HUES48 (cell line): ENCODE results near the gene IL1R2.

ENCODE experiments used
- H3K27ac ChIP-seq: one replicate; pipeline ENCODE4 v1.7.0; 2013; ENCODE audit warnings: low read depth, low read length, inconsistent platforms
- H3K27me3 ChIP-seq: 2 replicates; pipeline ENCODE4 v1.6.1; 2013; ENCODE audit warnings: mild to moderate bottlenecking, low read length; ENCODE audit not compliant: control insufficient read depth, insufficient read depth
- H3K36me3 ChIP-seq: 2 replicates; pipeline ENCODE4 v1.6.1; 2013; ENCODE audit warnings: low read length; ENCODE audit not compliant: control insufficient read depth, insufficient read depth
- H3K4me1 ChIP-seq: 2 replicates; pipeline ENCODE4 v1.6.1; 2013; ENCODE audit warnings: mild to moderate bottlenecking, low read length; ENCODE audit not compliant: control insufficient read depth, insufficient read depth
- H3K4me3 ChIP-seq: 2 replicates; pipeline ENCODE4 v1.5.1; 2013; ENCODE audit warnings: mild to moderate bottlenecking, low read depth, low read length
- H3K9ac ChIP-seq: 2 replicates; pipeline ENCODE4 v1.6.1; 2013; ENCODE audit warnings: mild to moderate bottlenecking, low read depth, low read length, moderate library complexity
- H3K9me3 ChIP-seq: 2 replicates; pipeline ENCODE4 v1.6.1; 2013; ENCODE audit warnings: low read length; ENCODE audit not compliant: control insufficient read depth, insufficient read depth

The IL1R2 gene

DNA sequence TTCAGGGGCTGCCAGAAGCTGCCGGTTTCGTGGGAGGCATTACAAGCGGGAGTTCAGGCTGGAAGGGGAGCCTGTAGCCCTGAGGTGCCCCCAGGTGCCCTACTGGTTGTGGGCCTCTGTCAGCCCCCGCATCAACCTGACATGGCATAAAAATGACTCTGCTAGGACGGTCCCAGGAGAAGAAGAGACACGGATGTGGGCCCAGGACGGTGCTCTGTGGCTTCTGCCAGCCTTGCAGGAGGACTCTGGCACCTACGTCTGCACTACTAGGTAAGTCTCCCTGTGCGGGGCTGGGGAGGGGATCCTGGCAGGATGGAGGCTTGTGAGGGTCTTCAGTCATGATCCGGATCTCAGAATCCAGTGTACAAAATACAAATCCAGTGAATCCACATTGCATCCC lies 17.8 kb downstream of the IL1R2 start:
- H3K36me3 ChIP-seq = no peaks in the 10 kb centered on the region
- no peak overlapping the region for H3K4me3 ChIP-seq
- H3K4me1 ChIP-seq = peaks cover 4% of the 10 kb centered on the region; the same call in 1 of the 2 replicates
- H3K9me3 ChIP-seq = no peaks in the 10 kb centered on the region; the same call in 1 of the 2 replicates
- no peaks in the 10 kb centered on the region for H3K27me3 ChIP-seq
- no peak overlapping the region for H3K9ac ChIP-seq
- no peak overlapping the region for H3K27ac ChIP-seq

DNA sequence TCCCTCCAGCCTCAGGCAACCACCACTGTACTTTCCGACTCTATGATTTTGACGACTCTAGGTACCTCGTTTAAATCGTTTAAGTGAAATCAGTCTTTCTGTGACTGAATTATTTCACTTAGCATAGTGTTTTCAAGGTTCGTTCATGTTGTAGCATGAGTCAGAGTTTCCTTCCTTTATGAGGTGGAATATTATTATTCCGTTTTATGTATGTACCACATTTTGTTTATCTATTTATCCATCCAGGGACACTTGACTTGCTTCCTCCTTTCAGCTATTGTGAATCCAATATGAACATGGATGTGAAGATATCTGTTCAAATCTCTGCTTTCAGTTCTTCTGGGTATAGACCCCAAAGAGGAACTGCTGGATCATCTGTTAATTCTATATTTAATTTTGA lies 19.1 kb downstream of the IL1R2 start:
- Histone ChIP-seq H3K27ac (no peak overlapping the region), H3K36me3 (no peaks in the 10 kb centered on the region), H3K9me3 (no peaks in the 10 kb centered on the region; the same call in 1 of the 2 replicates), H3K9ac (no peak overlapping the region), H3K27me3 (no peaks in the 10 kb centered on the region), H3K4me3 (no peak overlapping the region), H3K4me1 (peaks cover 4% of the 10 kb centered on the region; the same call in 1 of the 2 replicates)

DNA sequence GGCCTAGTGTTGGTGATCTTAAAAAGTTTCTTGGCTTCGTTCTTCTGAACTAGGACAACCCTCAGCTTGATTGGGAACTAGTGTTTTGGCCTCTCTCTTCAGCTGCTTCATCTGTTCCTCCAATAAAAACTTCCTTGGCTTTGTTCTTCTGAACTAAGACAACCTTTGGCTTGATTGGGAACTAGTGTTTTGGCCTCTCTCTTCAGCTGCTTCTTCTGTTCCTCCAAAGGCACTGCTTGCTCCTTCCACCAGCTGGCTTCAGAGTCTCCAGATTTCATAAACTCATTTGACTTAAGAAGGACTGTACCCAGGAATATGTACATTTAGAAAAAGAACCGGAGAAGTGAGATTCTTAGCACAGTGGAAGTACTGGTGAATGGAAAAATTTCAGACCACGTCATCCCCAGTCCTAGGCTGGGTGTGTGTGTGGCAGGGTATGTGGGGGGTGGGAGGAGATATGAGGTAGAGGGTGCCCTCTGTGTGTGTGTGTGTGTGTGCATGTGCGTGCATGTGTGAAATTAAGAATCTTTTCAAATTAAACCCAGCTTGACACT lies 20.4 kb downstream of the IL1R2 start:
- Histone ChIP-seq H3K36me3 (no peaks in the 10 kb centered on the region), H3K27me3 (no peaks in the 10 kb centered on the region), H3K9me3 (no peaks in the 10 kb centered on the region; the same call in 1 of the 2 replicates), H3K27ac (no peak overlapping the region), H3K4me3 (no peak overlapping the region), H3K4me1 (peaks cover 4% of the 10 kb centered on the region; the same call in 1 of the 2 replicates), H3K9ac (no peak overlapping the region)

DNA sequence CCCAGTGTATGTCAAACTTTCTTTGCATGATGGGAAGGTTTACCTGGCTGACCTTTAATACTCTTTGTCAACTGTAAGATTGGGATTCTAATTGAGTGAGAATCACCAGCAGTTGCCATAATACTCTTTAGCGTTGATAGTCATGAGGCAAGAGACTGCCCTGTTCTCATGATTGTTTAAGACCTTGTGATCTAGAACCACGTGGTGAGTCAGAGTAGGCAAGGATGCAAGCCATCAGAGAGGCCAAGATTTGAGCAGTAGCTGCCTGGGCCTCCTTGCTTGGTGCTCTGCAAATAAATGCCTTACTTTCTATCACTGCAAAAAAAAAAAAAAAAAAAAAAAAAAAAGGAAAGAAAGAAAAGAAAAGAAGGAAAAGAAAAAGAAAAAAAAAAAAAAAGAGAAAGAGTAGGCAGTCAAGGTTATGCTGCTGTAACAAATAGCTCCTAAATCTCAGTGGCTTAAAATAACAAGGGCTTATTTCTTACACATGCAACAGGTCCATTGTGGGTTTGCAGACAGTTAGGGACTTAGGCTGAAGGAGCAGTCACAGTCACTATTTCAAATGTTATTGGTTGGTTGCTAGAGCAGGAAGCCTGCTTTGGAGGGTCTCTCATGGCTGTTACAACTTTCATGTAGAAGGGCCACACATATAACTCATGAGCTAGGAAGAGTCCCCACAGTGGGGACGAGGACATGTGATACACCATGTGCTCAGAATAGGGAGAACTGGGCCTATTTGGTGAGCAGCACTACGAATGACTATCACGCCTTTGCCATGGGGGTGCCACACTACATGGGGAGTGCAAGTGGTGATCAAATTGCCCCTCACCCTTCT lies 21.7 kb downstream of the IL1R2 start:
- Histone ChIP-seq H3K9me3 (no peaks in the 10 kb centered on the region; the same call in 1 of the 2 replicates), H3K4me3 (no peak overlapping the region), H3K36me3 (no peaks in the 10 kb centered on the region), H3K27ac (no peak overlapping the region), H3K27me3 (no peaks in the 10 kb centered on the region), H3K4me1 (peaks cover under 1% of the 10 kb centered on the region; the same call in 1 of the 2 replicates), H3K9ac (no peak overlapping the region)

DNA sequence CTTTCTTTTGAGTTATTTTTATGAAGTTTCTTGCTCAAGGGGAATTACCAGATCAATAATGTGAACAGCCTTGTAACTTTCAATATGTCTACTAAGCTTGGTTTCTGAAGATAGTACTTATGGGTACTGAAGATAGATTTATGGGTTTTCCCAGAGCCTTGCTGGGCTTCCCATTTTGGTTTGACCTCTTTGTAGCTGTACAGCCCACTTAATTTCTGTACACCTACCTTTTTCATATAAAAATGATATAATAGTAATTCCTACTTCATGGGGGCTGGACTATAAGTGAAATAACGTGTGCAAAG lies 22.2 kb downstream of the IL1R2 start:
- Histone ChIP-seq H3K27me3 (no peaks in the 10 kb centered on the region), H3K4me3 (no peak overlapping the region), H3K9me3 (no peaks in the 10 kb centered on the region; the same call in 1 of the 2 replicates), H3K27ac (no peak overlapping the region), H3K4me1 (no peaks in the 10 kb centered on the region), H3K9ac (no peak overlapping the region), H3K36me3 (no peaks in the 10 kb centered on the region)

- Histone ChIP-seq H3K36me3 (no peaks in the 10 kb centered on the region), H3K9ac (no peak overlapping the region), H3K27ac (no peak overlapping the region), H3K27me3 (no peaks in the 10 kb centered on the region), H3K4me1 (no peaks in the 10 kb centered on the region), H3K9me3 (no peaks in the 10 kb centered on the region; the same call in 1 of the 2 replicates), H3K4me3 (no peak overlapping the region)
These were observed 23.6 kb downstream of the IL1R2 start for GRCh38 chr2:102015399-102015798.

GRCh38 chr2:102016399-102016955 lies 24.7 kb downstream of the IL1R2 start:
- Histone ChIP-seq H3K4me1 (peaks cover 2% of the 10 kb centered on the region; the same call in 1 of the 2 replicates), H3K4me3 (no peak overlapping the region), H3K27me3 (no peaks in the 10 kb centered on the region), H3K9ac (no peak overlapping the region), H3K27ac (no peak overlapping the region), H3K36me3 (no peaks in the 10 kb centered on the region), H3K9me3 (no peaks in the 10 kb centered on the region; the same call in 1 of the 2 replicates)

DNA sequence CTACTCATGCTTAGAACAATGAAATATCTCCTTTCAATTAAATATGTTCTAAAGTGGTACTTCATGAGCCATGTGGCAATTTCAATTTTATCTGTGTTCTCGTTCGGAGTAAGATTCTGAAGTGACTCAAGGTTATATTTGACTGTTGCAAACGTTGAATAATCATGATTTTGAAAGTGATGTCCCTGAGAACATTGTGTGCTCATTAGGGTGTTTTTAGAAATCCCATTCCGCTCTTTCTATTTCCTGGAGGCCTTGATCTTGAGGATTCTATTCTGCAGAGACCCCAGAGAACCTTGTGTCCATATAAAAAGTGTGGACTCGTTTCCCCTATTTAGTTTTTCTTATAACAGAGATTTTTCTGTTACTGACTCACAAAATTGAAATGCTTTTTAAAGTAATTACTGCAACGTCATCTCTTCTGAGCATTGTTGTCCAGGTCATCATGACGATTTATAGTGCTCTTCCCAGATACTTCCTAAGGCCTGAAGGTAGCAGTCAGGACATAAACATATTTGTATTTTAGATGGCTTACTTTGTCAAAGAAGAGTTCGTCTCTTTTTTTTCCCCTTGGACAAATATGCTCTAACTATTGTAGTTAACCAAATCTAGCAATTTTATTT lies 27.2 kb downstream of the IL1R2 start:
- H3K27ac ChIP-seq = no peak overlapping the region
- no peak overlapping the region for H3K9ac ChIP-seq
- no peaks in the 10 kb centered on the region for H3K27me3 ChIP-seq
- no peaks in the 10 kb centered on the region; the same call in 1 of the 2 replicates for H3K9me3 ChIP-seq
- peaks cover 2% of the 10 kb centered on the region; the same call in 1 of the 2 replicates for H3K4me1 ChIP-seq
- no peak overlapping the region for H3K4me3 ChIP-seq
- H3K36me3 ChIP-seq = no peaks in the 10 kb centered on the region

- H3K9me3 ChIP-seq = no peaks in the 10 kb centered on the region
- no peak overlapping the region for H3K27ac ChIP-seq
- no peaks in the 10 kb centered on the region for H3K36me3 ChIP-seq
- no peak overlapping the region for H3K4me3 ChIP-seq
- H3K27me3 ChIP-seq = no peaks in the 10 kb centered on the region
- peaks cover 2% of the 10 kb centered on the region; the same call in 1 of the 2 replicates for H3K4me1 ChIP-seq
- H3K9ac ChIP-seq = no peak overlapping the region
These were observed 28.9 kb downstream of the IL1R2 start for GRCh38 chr2:102020596-102021170.

GRCh38 chr2:102021779-102022178 lies 30.0 kb downstream of the IL1R2 start:
- no peaks in the 10 kb centered on the region for H3K36me3 ChIP-seq
- no peak overlapping the region for H3K9ac ChIP-seq
- no peak overlapping the region for H3K27ac ChIP-seq
- peaks cover 2% of the 10 kb centered on the region; the same call in 1 of the 2 replicates for H3K4me1 ChIP-seq
- no peaks in the 10 kb centered on the region for H3K9me3 ChIP-seq
- H3K4me3 ChIP-seq = no peak overlapping the region
- H3K27me3 ChIP-seq = no peaks in the 10 kb centered on the region
